Right renal pelvis (tissue), 4 donors: Measurements from ENCODE around the gene PTCD1. TPM values are rescaled to one million over a fixed set of nuclear protein-coding genes. Genes with fewer than 3 reads are reported as not detected.
A peak's percentile ranks its signal among the peaks of the same experiment; 100 is the strongest.

Experiments
- DNase-seq, 4 donors: peaks; one replicate each; pipeline ENCODE4 v3.0.0-alpha.2; 2013; ENCODE audit warnings: low read depth in 4 of 4, low spot score in 3 of 4, missing footprints in 1 of 4
- polyA plus RNA-seq, 4 donors: library from polyadenylated mRNA; unstranded; fragments of 120-200 nt; gene quantifications; one replicate each; pipeline ENCODE4 v1.2.1, GENCODE V29; 2013; ENCODE audit not compliant: insufficient read length in 4 of 4

Gene PTCD1
- polyA plus RNA-seq, 4 donors: 3.7 to 6.1 (median 4.5) TPM

- DNase-seq: peak in 1 of 4 donors; percentile 65
Observed at GRCh38 chr7:99372275-99373090, 66.1 kb downstream of the PTCD1 start.

DNA sequence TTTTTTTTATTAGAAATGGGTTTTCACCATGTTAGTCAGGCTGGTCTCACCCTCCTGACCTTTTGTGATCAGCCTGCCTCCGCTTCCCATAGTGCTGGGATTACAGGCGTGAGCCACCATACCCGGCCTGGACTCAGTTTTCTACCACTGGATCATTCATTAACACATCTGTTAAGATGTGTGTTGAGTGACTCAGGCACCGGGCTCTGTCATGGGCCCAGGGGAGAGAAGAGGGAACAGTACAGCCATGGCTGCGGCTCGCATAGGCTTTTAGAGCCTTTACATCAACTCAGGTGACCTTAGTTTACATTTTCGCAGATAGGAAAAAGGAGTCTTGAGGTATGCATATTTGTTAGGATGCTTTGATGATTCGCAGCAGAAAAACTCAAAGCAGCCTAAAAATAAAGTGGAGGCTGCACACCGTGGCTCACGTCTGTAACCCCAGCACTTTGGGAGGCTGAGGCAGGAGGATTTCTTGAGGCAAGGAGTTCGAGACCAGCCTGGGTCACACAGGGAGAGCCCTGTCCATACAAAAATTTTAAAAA lies 67.2 kb downstream of the PTCD1 start:
- no peak for DNase-seq

DNA sequence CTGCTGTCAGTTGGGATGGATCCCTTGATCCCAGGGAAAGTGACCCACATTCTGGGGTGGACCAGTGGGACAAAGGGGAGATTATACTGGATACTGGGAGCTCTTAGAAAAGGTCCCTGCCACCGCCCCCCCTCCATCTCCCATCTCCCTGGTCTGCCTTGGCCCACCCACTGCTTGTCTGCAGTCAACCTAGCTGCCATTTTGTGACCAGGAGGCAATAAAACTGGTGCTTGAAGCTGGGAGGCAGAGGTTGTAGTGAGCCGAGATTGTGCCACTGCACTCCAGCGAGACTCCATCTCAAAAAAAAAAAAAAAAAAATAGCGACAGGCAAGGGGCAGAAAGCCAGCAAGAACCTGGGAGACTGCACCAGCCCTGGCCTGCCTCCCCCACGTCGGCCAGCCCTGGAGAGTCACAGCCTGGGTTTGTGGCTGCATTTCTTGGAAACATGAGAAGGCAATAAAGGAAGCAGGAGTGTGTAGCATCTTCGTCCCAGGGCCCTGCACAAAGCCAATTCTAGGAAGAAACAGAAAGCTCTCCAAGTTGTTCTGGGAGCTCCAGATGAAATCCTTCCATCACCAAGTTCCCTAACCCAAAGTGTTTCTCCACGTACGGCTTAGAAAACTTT lies 68.7 kb downstream of the PTCD1 start:
- no peak for DNase-seq

- no peak for DNase-seq
Observed at GRCh38 chr7:99368750-99369389, 69.7 kb downstream of the PTCD1 start.

Other genes with a start within 250 kb of the PTCD1 start
- not detected for gene KPNA7, start 230.7 kb downstream of the PTCD1 start, polyA plus RNA-seq
- under 1 TPM in 3 of 4 donors, not detected in 1; 0.04 to 0.10 (median 0.06) TPM for gene MYH16, start 166.0 kb downstream of the PTCD1 start, polyA plus RNA-seq
- 100 to 1,000 TPM; 112 to 122 (median 116) TPM for gene ARPC1A, start 112.9 kb downstream of the PTCD1 start, polyA plus RNA-seq
- gene ARPC1B, start 64.1 kb downstream of the PTCD1 start, polyA plus RNA-seq: 10 to 100 TPM; 30.6 to 42.7 (median 32.5) TPM
- gene PDAP1, start 30.2 kb downstream of the PTCD1 start, polyA plus RNA-seq: 100 to 1,000 TPM; 132 to 154 (median 134) TPM
- 100 to 1,000 TPM; 113 to 123 (median 118) TPM for gene BUD31, start 29.8 kb downstream of the PTCD1 start, polyA plus RNA-seq
- 10 to 100 TPM; 30.3 to 31.5 (median 30.5) TPM for gene CPSF4, start 145 bp upstream of the PTCD1 start, polyA plus RNA-seq
- 100 to 1,000 TPM; 400 to 442 (median 427) TPM for gene ATP5MF, start 27.4 kb upstream of the PTCD1 start, polyA plus RNA-seq
- 10 to 100 TPM; 23.1 to 31.5 (median 24.2) TPM for gene ZNF789, start 34.1 kb upstream of the PTCD1 start, polyA plus RNA-seq
- 10 to 100 TPM; 14.0 to 15.3 (median 14.4) TPM for gene ZNF394, start 61.5 kb upstream of the PTCD1 start, polyA plus RNA-seq
- gene ZKSCAN5, start 65.9 kb upstream of the PTCD1 start, polyA plus RNA-seq: 10 to 100 TPM; 14.4 to 16.6 (median 16.3) TPM
- 10 to 100 TPM; 15.8 to 18.3 (median 17.4) TPM for gene FAM200A, start 113.3 kb upstream of the PTCD1 start, polyA plus RNA-seq
- 10 to 100 TPM; 65.7 to 81.6 (median 73.6) TPM for gene ZNF655, start 119.8 kb upstream of the PTCD1 start, polyA plus RNA-seq
- gene TMEM225B, start 159.5 kb upstream of the PTCD1 start, polyA plus RNA-seq: 1 to 10 TPM; 1.5 to 2.8 (median 2.4) TPM
- 10 to 100 TPM; 18.2 to 20.9 (median 19.6) TPM for gene ZSCAN25, start 178.1 kb upstream of the PTCD1 start, polyA plus RNA-seq
- 1 to 10 TPM; 1.2 to 2.0 (median 1.3) TPM for gene CYP3A5, start 241.2 kb upstream of the PTCD1 start, polyA plus RNA-seq